HepG2 (cell line): Measurements from ENCODE around the gene NCOA3. TPM values are rescaled to one million over a fixed set of nuclear protein-coding genes. Genes with fewer than 3 reads are reported as not detected.
A peak's percentile ranks its signal among the peaks of the same experiment; 100 is the strongest.

ENCODE experiments used
- ATF7-NPFF ChIP-seq: sonication (generic); formaldehyde crosslinking; IDR thresholded peaks from 2 replicates; pipeline ENCODE4 v1.8.1; 2023; ENCODE audit warnings: mild to moderate bottlenecking, low read depth, missing genetic modification reagents, moderate library complexity
- GABPB1 ChIP-seq: IDR thresholded peaks from 2 replicates; pipeline ENCODE4 v1.6.1; 2016; ENCODE audit warnings: mild to moderate bottlenecking, missing genetic modification reagents, moderate library complexity, missing compliant biosample characterization
- GRHL1 ChIP-seq: sonication (generic); formaldehyde crosslinking; conservative IDR thresholded peaks from 2 replicates; pipeline ENCODE4 v1.8.0; 2022; ENCODE audit warnings: missing genetic modification reagents
- HNRNPK ChIP-seq: fragments of 200-400 bp; formaldehyde crosslinking; IDR thresholded peaks from 2 replicates; pipeline ENCODE4 v1.6.1; 2018; ENCODE audit warnings: low read length, low read depth, moderate library complexity, mild to moderate bottlenecking; ENCODE audit not compliant: poor library complexity, severe bottlenecking
- KDM5B ChIP-seq: sonication (generic); formaldehyde crosslinking; IDR thresholded peaks from 2 replicates; pipeline ENCODE4 v1.4.0; 2020; ENCODE audit warnings: missing genetic modification reagents, mild to moderate bottlenecking, borderline replicate concordance
- NFIB ChIP-seq: sonication (generic); formaldehyde crosslinking; IDR thresholded peaks from 2 replicates; pipeline ENCODE4 v1.9.0; 2021; ENCODE audit warnings: missing genetic modification reagents, mild to moderate bottlenecking, borderline replicate concordance
- NONO ChIP-seq, 2 experiments: fragments of 450-650 bp in 1 of 2; sonication (generic) in 1 of 2; formaldehyde crosslinking in 1 of 2; IDR thresholded peaks in 1 of 2; conservative IDR thresholded peaks in 1 of 2; 2 replicates each; pipeline versions ENCODE4 v1.6.1 to v1.8.0; 2017 to 2022; ENCODE audit warnings: mild to moderate bottlenecking in 1 of 2, missing genetic modification reagents in 1 of 2, moderate library complexity in 1 of 2
- RBFOX2 ChIP-seq: fragments of 200-400 bp; formaldehyde crosslinking; IDR thresholded peaks from 2 replicates; pipeline ENCODE4 v1.6.1; 2017; ENCODE audit warnings: low read depth, mild to moderate bottlenecking, low read length
- REST ChIP-seq, 2 experiments: IDR thresholded peaks; 2 replicates each; pipeline ENCODE4 v1.6.1; 2011 to 2012; ENCODE audit warnings: low read length in 2 of 2, borderline replicate concordance in 1 of 2, low read depth in 1 of 2, mild to moderate bottlenecking in 1 of 2, moderate library complexity in 1 of 2
- TAF1 ChIP-seq: sonication (generic); formaldehyde crosslinking; IDR thresholded peaks from 2 replicates; pipeline ENCODE4 v1.4.0; 2020; ENCODE audit warnings: missing genetic modification reagents
- ZBTB34 ChIP-seq: sonication (generic); formaldehyde crosslinking; IDR thresholded peaks from 2 replicates; pipeline ENCODE4 v1.8.0; 2022; ENCODE audit warnings: mild to moderate bottlenecking, missing genetic modification reagents
- ZNF235 ChIP-seq: sonication (generic); formaldehyde crosslinking; IDR thresholded peaks from 2 replicates; pipeline ENCODE4 v1.8.1; 2023; ENCODE audit warnings: mild to moderate bottlenecking, missing genetic modification reagents, borderline replicate concordance
- ZNF382 ChIP-seq: sonication (generic); formaldehyde crosslinking; IDR thresholded peaks from 2 replicates; pipeline ENCODE4 v1.5.0; 2020; ENCODE audit warnings: missing genetic modification reagents, mild to moderate bottlenecking, borderline replicate concordance
- ZNF484 ChIP-seq: sonication (generic); formaldehyde crosslinking; IDR thresholded peaks from 2 replicates; pipeline ENCODE4 v1.5.1; 2020; ENCODE audit warnings: mild to moderate bottlenecking, low read depth, missing genetic modification reagents, borderline replicate concordance
- ZNF512B ChIP-seq: sonication (generic); formaldehyde crosslinking; IDR thresholded peaks from 2 replicates; pipeline ENCODE4 v1.5.1; 2020; ENCODE audit warnings: missing genetic modification reagents, mild to moderate bottlenecking, borderline replicate concordance
- polyA plus RNA-seq, 8 experiments: library from polyadenylated mRNA; depleted of rRNA in 3 of 8; stranded (reverse) in 7 of 8; unstranded in 1 of 8; fragments of >200 nt; fragmentation: Illumina TruSeq in 4 of 8; extraction: Trizol in 4 of 8; gene quantifications; 2 replicates each; pipeline versions ENCODE4 v1.2.1 to v1.2.3, GENCODE V29; 2011 to 2016; ENCODE audit warnings: low read depth in 4 of 8, missing spikeins in 1 of 8, mixed read lengths in 1 of 8; ENCODE audit not compliant: insufficient read depth in 1 of 8
- total RNA-seq, 5 experiments: library from RNA; depleted of rRNA; stranded (reverse); fragments of >200 nt; fragmentation: Illumina TruSeq; extraction: Trizol; gene quantifications; 2 replicates each; pipeline ENCODE4 v1.2.3, GENCODE V29; 2016; ENCODE audit warnings: low read depth in 1 of 5
- TF ChIP-seq, protein P1 (sequence below): sonication (generic); formaldehyde crosslinking; IDR thresholded peaks from 2 replicates; pipeline ENCODE4 v1.5.0; 2020; ENCODE audit warnings: missing genetic modification reagents

NCOA3 gene
- total and polyA plus RNA-seq, 2 of the 13 experiments (the other 11 are each of a cell fraction or from before 2014, with no cell fraction given) = 35.0 to 56.8 TPM

- TF ChIP-seq TAF1 (CRISPR knock-in tag) (peak; percentile 99), RBFOX2 (peak; percentile 99), ZNF235 (peak; percentile 98), ZNF512B (CRISPR knock-in tag) (peak; percentile 100), GRHL1 (no peak), ZBTB34 (CRISPR knock-in tag) (peak; percentile 89), ZNF484 (peak; percentile 75), KDM5B (CRISPR knock-in tag) (peak; percentile 99), REST (IDR thresholded peaks at IDR 0.05; ENCODE audit: borderline replicate concordance in 1 of 2, low read depth in 1 of 2, low read length in 2 of 2) (peak in 1 of 2 experiments; percentile 78; a peak in 1 of 4 replicates), GABPB1 (CRISPR knock-in tag) (peak; percentile 96), ZNF382 (CRISPR knock-in tag) (no peak), HNRNPK (peak; percentile 97), ATF7-NPFF (CRISPR knock-in tag) (peak; percentile 99), NONO (IDR thresholded peaks at IDR 0.05) (no peak), NONO (CRISPR knock-in tag; conservative IDR thresholded peaks at IDR 0.05) (peak; percentile 96), NFIB (no peak)
- TF ChIP-seq, protein P1, sequence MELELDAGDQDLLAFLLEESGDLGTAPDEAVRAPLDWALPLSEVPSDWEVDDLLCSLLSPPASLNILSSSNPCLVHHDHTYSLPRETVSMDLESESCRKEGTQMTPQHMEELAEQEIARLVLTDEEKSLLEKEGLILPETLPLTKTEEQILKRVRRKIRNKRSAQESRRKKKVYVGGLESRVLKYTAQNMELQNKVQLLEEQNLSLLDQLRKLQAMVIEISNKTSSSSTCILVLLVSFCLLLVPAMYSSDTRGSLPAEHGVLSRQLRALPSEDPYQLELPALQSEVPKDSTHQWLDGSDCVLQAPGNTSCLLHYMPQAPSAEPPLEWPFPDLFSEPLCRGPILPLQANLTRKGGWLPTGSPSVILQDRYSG (CRISPR knock-in tag) = 0 out of 2 replicates have a peak, but pooled peaks have one; percentile 51
These were observed at the start of gene NCOA3 (continued) for GRCh38 chr20:47501482-47502270.
